ENCODE measurements around the gene GLRA1.
"Not testable (repeated sequence)": the region's sequence is repeated elsewhere in the genome, so short reads cannot be mapped to it uniquely, and the experiment has no call there.

The GLRA1 gene

DNA sequence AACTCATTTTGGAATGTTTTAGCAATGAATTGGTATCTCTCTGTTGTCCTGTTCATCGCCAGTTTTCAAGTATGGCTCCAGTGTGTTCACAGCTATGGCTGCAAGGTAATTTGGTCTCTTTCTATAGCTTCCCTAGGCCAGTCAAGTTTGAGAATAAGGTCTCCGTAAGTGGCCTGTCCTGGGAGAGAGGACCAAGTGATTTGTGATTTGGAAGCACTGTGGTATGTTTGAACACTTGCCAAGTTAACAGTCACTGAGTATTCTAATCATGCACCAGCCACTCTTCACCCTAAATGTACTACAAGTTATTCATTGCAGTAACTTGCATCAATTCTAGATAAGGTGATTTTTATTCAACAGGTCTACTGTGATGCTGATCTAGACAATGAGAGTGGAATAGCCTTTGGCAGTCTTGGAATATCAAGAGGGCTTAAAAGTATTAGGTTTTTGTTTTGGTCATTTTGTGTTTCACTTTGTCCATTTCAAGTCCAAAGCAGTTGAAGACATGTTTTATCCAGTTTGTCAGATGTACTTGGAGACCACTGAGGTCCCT lies 111.8 kb downstream of the GLRA1 start:
- no peak for DNase-seq

DNA sequence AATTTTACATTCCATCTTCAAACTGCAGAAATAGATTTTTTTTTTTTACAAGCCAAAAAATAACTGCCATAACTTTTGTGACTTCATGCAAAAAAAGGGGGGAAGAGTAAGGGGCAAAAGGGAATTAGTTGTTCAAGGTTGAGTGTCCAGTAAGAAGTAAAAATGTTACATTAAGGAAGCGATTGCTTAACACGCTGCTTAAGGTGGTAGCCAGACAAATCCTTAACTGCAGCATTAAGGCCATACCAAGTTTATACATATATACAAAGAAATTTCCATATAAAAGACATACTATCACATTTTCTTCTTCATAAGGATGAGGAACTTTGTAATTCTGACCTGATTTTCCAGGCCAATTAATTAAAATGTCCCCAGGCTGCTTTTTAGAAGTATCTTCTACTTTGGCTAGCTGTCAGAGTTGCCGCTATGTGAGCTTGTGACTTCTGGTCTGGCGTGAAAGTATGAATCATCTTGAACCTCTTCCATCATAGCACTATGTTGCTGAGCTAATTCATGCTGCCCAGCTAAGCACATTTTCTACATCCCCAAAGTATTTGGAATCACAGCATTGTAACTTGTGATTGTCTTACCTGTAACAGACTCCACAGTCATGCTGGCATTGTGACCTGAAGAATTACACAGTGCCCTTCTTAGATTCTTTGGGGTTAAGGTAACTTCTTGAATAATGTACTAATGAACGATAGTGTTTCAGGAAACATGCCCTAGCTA lies 112.9 kb downstream of the GLRA1 start:
- DNase-seq = peak; percentile 9 to 42 (median 24)

DNA sequence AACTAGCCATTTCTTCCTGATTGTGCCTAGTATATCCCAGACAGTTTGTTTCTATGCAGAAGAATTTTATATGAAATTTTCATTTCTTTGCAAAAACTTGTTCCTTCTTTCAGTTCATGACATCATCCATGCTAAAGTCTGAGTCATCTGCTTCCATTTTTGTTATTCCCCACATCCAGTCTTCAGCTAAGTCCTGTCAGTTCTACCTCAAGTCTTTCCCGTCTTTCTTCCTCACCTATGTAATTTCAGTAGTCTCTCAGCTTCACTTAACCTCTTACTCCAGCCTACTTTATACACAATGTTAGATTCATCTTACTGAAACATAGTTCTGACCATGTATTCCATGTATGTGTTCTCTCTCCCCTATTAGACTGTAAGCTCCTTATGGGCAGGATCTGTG lies 113.8 kb downstream of the GLRA1 start:
- DNase-seq = peak in 2 of 4 experiments; percentile 37 to 41

GRCh38 chr5:151810449-151810848 lies 114.2 kb downstream of the GLRA1 start:
- DNase-seq = no peak

DNA sequence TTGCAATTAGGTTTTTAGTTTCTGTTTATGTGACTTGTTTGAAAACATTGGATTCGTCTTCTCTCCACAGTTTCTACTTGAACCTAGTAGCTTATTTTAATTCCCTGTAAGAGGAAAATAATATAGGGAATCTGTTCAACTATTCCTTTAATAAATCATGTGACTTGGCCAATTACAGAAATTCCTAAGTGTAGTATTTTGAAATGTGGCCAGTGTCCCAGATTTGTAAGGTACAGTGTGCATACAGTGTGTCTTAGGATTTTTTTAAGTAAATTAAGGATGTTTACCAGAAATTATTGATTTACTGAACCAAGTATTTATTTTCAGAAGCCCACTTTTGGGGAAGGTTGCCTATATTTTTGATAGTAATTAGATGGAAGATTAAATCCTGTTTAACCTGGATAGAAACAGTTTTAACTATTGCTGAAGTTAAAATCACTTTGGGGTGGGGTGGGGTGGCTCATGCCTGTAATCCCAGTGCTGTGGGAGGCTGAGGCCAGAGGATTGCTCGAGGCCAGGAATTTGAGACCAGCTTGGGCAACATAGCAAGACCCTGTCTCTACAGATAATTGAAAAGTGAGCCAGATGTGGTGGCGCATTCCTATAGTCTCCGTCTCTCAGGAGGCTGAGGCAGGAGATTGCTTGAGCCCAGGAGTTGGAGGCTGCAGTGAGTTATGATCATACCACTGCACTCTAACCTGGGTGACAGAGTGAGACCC lies 116.0 kb downstream of the GLRA1 start:
- no peak for DNase-seq

DNA sequence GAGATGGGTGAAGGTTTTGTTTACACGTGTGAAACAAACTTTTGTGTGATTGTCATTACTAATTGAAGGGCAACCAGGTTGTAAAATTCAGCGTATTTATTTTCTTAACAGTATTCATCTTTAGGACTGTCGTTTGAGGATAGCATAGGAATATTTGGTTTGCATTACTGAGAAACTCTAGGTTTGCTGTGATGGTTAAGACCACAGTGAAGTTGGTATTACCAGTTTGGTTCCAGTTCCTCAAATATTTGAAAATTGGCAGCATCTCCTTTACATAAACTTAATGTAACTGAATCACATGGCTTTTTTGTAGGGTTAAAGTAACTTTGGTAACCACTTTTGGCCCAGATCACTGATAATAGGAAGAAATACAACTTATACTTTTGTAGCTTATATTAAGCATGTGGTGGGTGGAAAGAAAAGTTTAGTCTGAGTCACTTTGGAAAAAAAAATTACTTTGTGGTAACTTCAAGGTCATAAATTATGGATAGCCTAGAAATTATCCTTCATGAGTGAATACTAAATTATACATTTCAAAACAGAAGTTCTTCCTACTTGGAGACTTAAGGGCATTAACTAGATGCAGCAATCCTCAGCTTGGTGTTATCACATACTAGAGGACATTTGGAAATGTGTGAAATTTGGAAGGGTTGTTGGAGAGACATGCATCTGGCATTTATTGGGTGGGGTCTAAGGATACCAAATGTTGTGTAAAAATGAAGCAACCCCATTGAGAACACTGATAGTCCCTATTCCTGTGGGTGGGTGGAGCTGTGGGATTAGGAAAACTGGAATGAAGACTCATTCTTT lies 119.0 kb downstream of the GLRA1 start:
- peak in 2 of 4 experiments; percentile 35 to 50 for DNase-seq

DNA sequence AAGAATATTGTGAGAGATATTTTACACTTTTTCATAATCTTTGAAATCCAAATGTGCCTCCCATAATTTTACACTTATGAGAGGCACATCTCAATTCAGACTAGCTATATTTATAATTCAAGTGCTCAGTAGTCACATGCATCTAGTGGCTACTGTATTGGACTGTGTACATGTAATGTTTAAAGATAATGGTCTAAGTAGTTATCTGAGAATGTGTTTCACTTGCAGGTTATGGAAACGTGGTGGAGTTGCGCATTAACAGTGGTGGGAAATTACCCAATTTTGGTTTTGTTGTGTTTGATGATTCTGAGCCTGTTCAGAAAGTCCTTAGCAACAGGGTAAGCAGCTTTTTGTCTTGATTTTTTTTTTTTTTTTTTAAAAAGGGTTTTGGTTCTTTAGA lies 124.1 kb downstream of the GLRA1 start:
- DNase-seq = no peak

GRCh38 chr5:151799407-151799806 lies 125.2 kb downstream of the GLRA1 start:
- peak; percentile 10 to 68 (median 62) for DNase-seq

DNA sequence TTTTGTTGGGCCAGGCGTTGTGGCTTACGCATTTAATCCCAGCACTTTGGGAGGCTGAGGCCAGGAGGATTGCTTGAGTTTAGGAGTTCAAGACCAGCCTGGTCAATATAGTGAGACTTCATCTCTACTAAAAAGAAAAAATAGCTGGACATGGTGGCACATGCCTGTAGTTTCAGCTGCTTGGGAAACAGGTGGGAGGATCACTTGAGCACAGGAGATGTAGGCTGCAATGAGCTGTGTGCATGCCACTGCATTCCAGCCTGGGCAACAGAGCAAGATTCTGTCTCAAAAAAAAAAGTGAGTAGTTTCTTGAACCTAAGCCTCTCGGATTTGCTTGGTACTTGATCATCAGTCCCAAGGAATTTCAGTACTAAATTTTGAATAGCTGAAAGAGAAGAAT lies 126.0 kb downstream of the GLRA1 start:
- peak in 3 of 4 experiments; percentile 7 to 31 (median 19) for DNase-seq

- DNase-seq = no peak
Observed at GRCh38 chr5:151795426-151795825, 129.2 kb downstream of the GLRA1 start.

- no peak for DNase-seq
Observed at GRCh38 chr5:151793358-151793757, 131.3 kb downstream of the GLRA1 start.

GRCh38 chr5:151787817-151788216 lies 136.8 kb downstream of the GLRA1 start:
- DNase-seq = no peak

- DNase-seq = no peak
Observed at GRCh38 chr5:151786468-151786867, 138.2 kb downstream of the GLRA1 start.

GRCh38 chr5:151784141-151784540 lies 140.5 kb downstream of the GLRA1 start:
- no peak for DNase-seq

GRCh38 chr5:151783664-151784063 lies 141.0 kb downstream of the GLRA1 start:
- DNase-seq = not testable (repeated sequence)

DNA sequence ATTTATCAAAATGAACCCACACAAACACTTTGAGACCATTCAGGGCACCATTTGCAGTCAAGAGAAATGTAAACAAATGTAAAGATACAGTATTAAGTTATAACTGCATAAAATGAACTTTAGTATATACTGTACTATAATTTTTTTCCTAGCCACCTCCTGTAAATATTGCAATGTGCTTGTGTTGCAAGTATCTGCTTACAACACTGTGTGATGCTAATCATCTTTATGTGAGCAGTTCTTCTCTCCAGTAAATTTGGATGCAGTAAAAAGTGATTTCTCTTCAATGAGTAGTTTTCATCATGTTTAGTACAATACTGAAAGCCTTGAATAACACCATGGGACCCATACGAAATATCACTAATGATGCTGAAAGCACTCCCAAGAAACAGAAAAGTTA lies 143.4 kb downstream of the GLRA1 start:
- peak in 2 of 4 experiments; percentile 14 to 37 for DNase-seq

DNA sequence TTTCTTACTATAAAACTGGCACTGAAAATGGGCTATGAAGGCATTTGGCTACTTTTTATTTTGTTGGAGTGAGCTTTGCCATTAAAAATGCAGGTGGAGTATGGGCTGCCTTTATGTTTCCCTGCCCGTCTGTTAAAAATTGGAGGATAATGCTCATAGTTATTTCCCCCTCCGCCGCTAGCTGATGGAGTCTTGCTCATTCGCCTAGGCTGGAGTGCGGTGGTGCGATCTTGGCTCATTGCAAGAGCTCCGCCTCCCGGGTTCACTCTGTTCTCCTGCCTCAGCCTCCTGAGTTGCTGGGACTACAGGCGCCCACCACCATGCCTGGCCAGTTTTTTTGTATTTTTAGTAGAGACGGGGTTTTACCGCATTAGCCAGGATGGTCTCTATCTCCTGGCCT lies 144.3 kb downstream of the GLRA1 start:
- DNase-seq = no peak

DNA sequence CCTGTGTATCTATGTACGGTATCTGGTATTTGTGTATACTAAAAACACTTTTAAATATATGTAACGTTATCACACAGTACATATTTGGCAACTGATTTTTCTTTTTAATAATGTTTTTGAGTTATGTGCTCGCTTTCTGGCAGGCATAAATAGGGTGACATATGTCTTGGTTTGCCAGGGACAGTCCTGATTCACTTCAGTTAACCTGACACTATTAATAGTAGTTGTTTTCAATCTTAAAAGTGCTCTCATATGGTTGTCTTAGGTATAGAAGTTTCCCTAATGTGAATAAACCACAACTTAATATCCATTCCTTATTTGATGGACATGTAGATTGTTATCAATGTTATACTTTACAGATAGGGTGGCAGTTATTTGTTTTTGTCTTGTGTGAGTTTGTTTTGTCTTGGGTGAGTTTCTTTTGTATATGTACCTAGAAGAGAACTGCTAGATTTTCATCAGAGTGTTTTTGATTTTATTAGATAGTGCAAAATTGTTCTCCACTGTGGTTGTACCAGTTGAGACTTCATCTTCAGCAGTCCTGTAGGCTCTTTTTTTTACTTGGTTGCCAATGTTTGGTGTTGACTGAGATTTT lies 145.0 kb downstream of the GLRA1 start:
- no peak for DNase-seq

- no peak for DNase-seq
Observed at GRCh38 chr5:151775025-151775606, 149.5 kb downstream of the GLRA1 start.

GRCh38 chr5:151773951-151774350 lies 150.7 kb downstream of the GLRA1 start:
- DNase-seq = peak in 1 of 4 experiments; percentile 11

DNA sequence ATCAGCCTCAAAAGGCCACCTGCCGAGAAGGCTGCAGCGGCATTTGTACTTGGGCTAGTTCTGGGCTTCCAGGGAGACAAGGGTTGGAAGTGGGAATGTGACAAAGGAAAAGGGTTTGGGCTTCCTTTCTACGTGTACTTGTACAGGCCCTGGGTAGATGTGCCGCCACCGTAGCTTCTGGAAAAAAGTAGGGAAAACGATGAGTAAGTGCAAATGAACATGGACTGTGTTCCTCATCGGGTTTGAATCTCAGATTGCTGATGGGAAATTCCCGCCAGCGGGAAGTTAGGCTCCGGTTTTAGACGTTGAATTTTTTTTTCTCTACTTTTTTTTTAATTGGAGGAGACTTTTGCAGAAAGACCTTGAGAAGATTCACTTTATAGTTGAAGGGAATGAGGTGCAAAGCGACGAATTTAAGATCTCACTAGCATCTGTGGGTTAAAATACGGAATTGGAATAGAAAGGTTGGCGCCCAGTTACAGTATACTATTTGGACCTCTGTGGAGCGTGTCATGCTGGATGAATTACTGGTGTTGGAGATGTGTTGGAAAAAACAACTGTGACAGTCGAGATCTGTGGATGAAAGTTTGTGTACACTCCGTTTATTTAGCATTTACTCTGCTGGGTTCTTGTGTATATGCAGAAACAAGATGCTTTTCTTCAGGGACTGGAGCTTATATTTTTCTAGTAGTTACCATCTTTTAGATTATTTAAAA lies 151.6 kb downstream of the GLRA1 start:
- DNase-seq = peak; percentile 47 to 63 (median 54)

Data from suppressor macrophage (primary cell).